MG63 (cell line): Measurements from ENCODE around the gene AOPEP. TPM values are rescaled to one million over a fixed set of nuclear protein-coding genes. Genes with fewer than 3 reads are reported as not detected.
A peak's percentile ranks its signal among the peaks of the same experiment; 100 is the strongest.

Experiments
- DNase-seq: peaks from one replicate; pipeline ENCODE4 v3.0.0-alpha.2; 2020
- H3K27me3 ChIP-seq: fragments of 250-450 bp; sonication (Bioruptor Pico); 2 replicates; pipeline ENCODE4 v1.5.1; 2020; ENCODE audit warnings: mild to moderate bottlenecking, moderate library complexity
- H3K36me3 ChIP-seq: fragments of 250-450 bp; sonication (Bioruptor Pico); 2 replicates; pipeline ENCODE4 v1.5.1; 2020; ENCODE audit warnings: mild to moderate bottlenecking, moderate library complexity
- H3K4me3 ChIP-seq: fragments of 250-450 bp; sonication (Bioruptor Pico); 2 replicates; pipeline ENCODE4 v1.5.1; 2020; ENCODE audit warnings: mild to moderate bottlenecking, moderate library complexity
- H3K9me3 ChIP-seq: fragments of 250-450 bp; sonication (Bioruptor Pico); 2 replicates; pipeline ENCODE4 v1.5.1; 2020; ENCODE audit warnings: mild to moderate bottlenecking, moderate library complexity
- total RNA-seq: library from RNA; depleted of rRNA; stranded (reverse); fragments of >200 nt; shearing (Covaris generic); gene quantifications from 2 replicates; pipeline ENCODE4 v1.2.3, GENCODE V29; 2014; ENCODE audit warnings: low replicate concordance

The AOPEP gene
- total RNA-seq, 1 experiment from 2014 or later, result 91.4 TPM

- Histone ChIP-seq H3K4me3 (no peak overlapping the region), H3K36me3 (no peaks in the 10 kb centered on the region), H3K27me3 (no peaks in the 10 kb centered on the region), H3K9me3 (no peaks in the 10 kb centered on the region)
- DNase-seq, result no peak
Measured at GRCh38 chr9:94990897-94991561, 264.5 kb downstream of the AOPEP start.

GRCh38 chr9:94991961-94992907 is 265.7 kb downstream of the AOPEP start:
- Histone ChIP-seq H3K36me3 (no peaks in the 10 kb centered on the region), H3K27me3 (no peaks in the 10 kb centered on the region), H3K4me3 (no peak overlapping the region), H3K9me3 (no peaks in the 10 kb centered on the region)
- no peak for DNase-seq

GRCh38 chr9:94993160-94993820 is 266.8 kb downstream of the AOPEP start:
- no peaks in the 10 kb centered on the region for H3K9me3 ChIP-seq
- H3K27me3 ChIP-seq, result no peaks in the 10 kb centered on the region
- no peak for DNase-seq
- H3K36me3 ChIP-seq, result no peaks in the 10 kb centered on the region
- no peak overlapping the region for H3K4me3 ChIP-seq

GRCh38 chr9:94993821-94994165 is 267.3 kb downstream of the AOPEP start:
- no peak overlapping the region for H3K4me3 ChIP-seq
- H3K27me3 ChIP-seq, result no peaks in the 10 kb centered on the region
- no peaks in the 10 kb centered on the region for H3K9me3 ChIP-seq
- no peaks in the 10 kb centered on the region for H3K36me3 ChIP-seq
- no peak for DNase-seq

GRCh38 chr9:94995048-94995693 is 268.7 kb downstream of the AOPEP start:
- Histone ChIP-seq H3K9me3 (no peaks in the 10 kb centered on the region), H3K27me3 (no peaks in the 10 kb centered on the region), H3K36me3 (no peaks in the 10 kb centered on the region), H3K4me3 (no peak overlapping the region)
- no peak for DNase-seq

- Histone ChIP-seq H3K36me3 (no peaks in the 10 kb centered on the region), H3K9me3 (no peaks in the 10 kb centered on the region), H3K27me3 (no peaks in the 10 kb centered on the region), H3K4me3 (no peak overlapping the region)
- no peak for DNase-seq
Measured at GRCh38 chr9:94996641-94997040, 270.1 kb downstream of the AOPEP start.

- Histone ChIP-seq H3K36me3 (no peaks in the 10 kb centered on the region), H3K4me3 (no peak overlapping the region), H3K27me3 (no peaks in the 10 kb centered on the region), H3K9me3 (no peaks in the 10 kb centered on the region)
- no peak for DNase-seq
Measured at GRCh38 chr9:94997727-94998126, 271.2 kb downstream of the AOPEP start.

- no peaks in the 10 kb centered on the region for H3K36me3 ChIP-seq
- no peak for DNase-seq
- H3K9me3 ChIP-seq, result no peaks in the 10 kb centered on the region
- H3K27me3 ChIP-seq, result no peaks in the 10 kb centered on the region
- no peak overlapping the region for H3K4me3 ChIP-seq
Measured at GRCh38 chr9:94999832-95000231, 273.3 kb downstream of the AOPEP start.

GRCh38 chr9:95000821-95001220 is 274.3 kb downstream of the AOPEP start:
- Histone ChIP-seq H3K4me3 (no peak overlapping the region), H3K9me3 (no peaks in the 10 kb centered on the region), H3K36me3 (peaks cover 5% of the 10 kb centered on the region), H3K27me3 (no peaks in the 10 kb centered on the region)
- no peak for DNase-seq

- Histone ChIP-seq H3K9me3 (no peaks in the 10 kb centered on the region), H3K36me3 (peaks cover 8% of the 10 kb centered on the region), H3K4me3 (no peak overlapping the region), H3K27me3 (no peaks in the 10 kb centered on the region)
- DNase-seq, result no peak
Measured at GRCh38 chr9:95001720-95002119, 275.2 kb downstream of the AOPEP start.

- no peaks in the 10 kb centered on the region for H3K9me3 ChIP-seq
- H3K36me3 ChIP-seq, result peaks cover 27% of the 10 kb centered on the region
- DNase-seq, result peak; percentile 70
- H3K4me3 ChIP-seq, result peak overlapping the region; percentile 72
- no peaks in the 10 kb centered on the region for H3K27me3 ChIP-seq
Measured at GRCh38 chr9:95003689-95004410, 277.4 kb downstream of the AOPEP start.

- Histone ChIP-seq H3K27me3 (no peaks in the 10 kb centered on the region), H3K36me3 (peaks cover 35% of the 10 kb centered on the region), H3K9me3 (no peaks in the 10 kb centered on the region), H3K4me3 (peak overlapping the region; percentile 72)
- DNase-seq, result peak; percentile 71
Measured at GRCh38 chr9:95004411-95005277, 278.1 kb downstream of the AOPEP start.

GRCh38 chr9:95005278-95006143 is 279.0 kb downstream of the AOPEP start:
- peak overlapping the region; percentile 59 for H3K4me3 ChIP-seq
- no peaks in the 10 kb centered on the region for H3K27me3 ChIP-seq
- no peaks in the 10 kb centered on the region for H3K9me3 ChIP-seq
- peaks cover 43% of the 10 kb centered on the region for H3K36me3 ChIP-seq
- no peak for DNase-seq

- no peaks in the 10 kb centered on the region for H3K9me3 ChIP-seq
- H3K27me3 ChIP-seq, result no peaks in the 10 kb centered on the region
- H3K36me3 ChIP-seq, result peaks cover 57% of the 10 kb centered on the region
- peak; percentile 45 for DNase-seq
- peak overlapping the region; percentile 59 for H3K4me3 ChIP-seq
Measured at GRCh38 chr9:95007226-95007869, 280.8 kb downstream of the AOPEP start.
